Transverse colon (tissue), 4 donors: Measurements from ENCODE around the gene COL4A1.

Experiments
- CTCF ChIP-seq, 5 experiments: fragments of 200-600 bp in 3 of 5; fragments of 450-650 bp in 2 of 5; sonication (generic) in 3 of 5; IDR thresholded peaks; 1 replicate in 2 of 5; 2 replicates in 3 of 5; pipeline ENCODE4 v1.5.1; 2016 to 2017; ENCODE audit warnings: antibody characterized with exemption in 5 of 5, inconsistent platforms in 3 of 5, mild to moderate bottlenecking in 2 of 5, moderate library complexity in 1 of 5
- EP300 ChIP-seq: sonication (generic); formaldehyde crosslinking; IDR thresholded peaks from one replicate; pipeline ENCODE4 v1.6.1; 2017; ENCODE audit warnings: antibody characterized with exemption, low read depth
- POLR2A ChIP-seq: fragments of 450-650 bp; IDR thresholded peaks from one replicate; pipeline ENCODE4 v1.6.1; 2016; ENCODE audit warnings: antibody characterized with exemption, mild to moderate bottlenecking, moderate library complexity
- POLR2AphosphoS5 ChIP-seq, 3 donors: sonication (generic); formaldehyde crosslinking; IDR thresholded peaks; one replicate each; pipeline ENCODE4 v1.6.1; 2016; ENCODE audit warnings: antibody characterized with exemption in 3 of 3

GRCh38 chr13:110177790-110178189 is 129.2 kb downstream of the COL4A1 start:
- TF ChIP-seq CTCF (IDR thresholded peaks at IDR 0.05) (no peak), EP300 (no peak), POLR2A (no peak), POLR2AphosphoS5 (IDR thresholded peaks at IDR 0.05) (no peak)
